Limb (tissue), 2 donors: ENCODE measurements around the gene PPP1R7.

ENCODE experiments used
- DNase-seq, 2 donors: peaks; one replicate each; pipeline ENCODE4 v3.0.0-alpha.2; 2016; ENCODE audit errors: extremely low spot score in 2 of 2

The PPP1R7 gene

DNA sequence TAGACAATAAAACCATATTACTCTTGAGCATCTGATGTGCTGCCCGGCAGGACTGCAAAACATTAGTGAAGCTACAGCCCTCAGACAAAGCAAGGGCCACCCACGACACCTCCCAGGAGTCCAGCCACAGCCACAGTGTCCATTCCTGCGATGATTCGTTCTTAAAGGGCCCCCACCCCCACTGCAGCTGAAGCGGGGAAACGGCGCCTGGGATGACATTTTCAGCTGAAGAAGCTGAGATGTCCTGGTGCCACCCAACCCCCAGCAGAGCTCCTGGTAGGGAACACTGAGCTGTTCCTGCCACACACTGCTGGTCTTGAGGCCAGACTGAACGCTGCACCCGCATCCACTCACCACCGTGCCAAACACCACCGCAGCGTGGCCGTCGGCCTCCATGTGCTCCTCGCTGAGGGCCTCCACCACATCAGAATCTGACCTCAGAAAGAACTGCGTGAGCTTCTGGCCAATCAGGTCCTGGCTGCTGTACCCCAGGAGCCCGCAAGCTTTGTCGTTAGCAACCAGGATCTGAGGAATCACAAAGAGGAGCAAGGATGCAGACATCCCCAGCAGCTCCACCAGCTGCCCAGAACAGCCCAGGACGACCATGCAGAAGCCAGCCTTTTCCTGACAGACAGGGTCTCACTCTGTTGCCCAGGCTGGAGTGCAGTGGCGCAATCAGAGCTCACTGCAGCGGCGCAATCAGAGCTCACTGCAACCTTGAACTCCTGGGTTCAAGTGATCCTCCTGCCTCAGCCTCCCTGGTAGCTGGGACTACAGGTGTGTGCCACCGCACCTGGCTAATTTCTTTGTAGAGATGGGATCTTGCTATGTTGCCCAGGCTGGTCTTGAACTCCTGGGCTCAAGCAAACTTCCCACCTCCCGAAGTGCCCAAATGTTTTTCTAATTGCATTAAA is 10.5 kb upstream of the PPP1R7 start:
- DNase-seq = no peak

DNA sequence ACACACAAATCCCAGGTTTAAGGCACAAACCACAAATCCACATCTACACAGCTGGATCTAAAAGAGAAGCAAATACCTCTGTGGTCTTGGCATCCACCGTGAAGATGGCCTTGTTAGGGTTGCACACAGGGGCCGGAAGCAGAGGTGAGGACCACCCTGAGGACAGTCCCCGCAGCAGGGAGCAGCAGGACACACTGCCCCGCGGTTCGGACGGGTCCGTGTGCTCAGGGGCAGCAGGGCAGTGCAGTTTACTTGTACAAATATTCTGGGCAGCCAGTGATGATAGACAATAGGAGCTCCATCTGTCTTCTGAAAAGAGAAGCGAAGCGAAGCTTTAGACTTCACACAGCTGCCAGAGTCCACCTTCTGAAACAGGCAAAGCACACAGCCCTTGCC is 9.8 kb upstream of the PPP1R7 start:
- no peak for DNase-seq

DNA sequence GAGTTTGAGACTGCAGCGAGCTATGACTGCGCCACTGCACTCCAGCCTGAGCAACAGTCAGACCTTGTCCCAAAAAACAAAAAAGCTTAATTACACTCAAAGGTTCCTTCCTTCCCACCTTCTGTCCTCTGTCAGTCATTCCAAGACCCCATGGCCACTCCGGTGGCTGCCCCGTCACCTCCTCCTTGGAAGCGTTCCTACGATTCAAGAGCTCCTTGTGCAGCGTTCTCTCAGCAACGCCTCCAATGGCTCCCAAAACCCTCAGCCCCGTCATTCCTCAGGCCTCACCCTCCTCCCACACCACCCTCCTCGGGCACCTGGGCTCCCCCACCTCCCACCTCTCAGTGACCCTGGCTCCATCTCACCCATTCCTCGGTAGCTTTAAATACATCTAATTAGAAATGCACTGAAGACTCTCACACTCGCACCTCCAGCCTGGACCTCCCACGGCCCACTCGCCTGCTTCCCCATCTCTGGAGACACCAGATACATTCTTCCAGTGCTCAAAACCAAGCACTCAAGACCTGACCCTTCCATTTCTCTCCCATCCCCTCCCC is 9.0 kb upstream of the PPP1R7 start:
- no peak for DNase-seq

DNA sequence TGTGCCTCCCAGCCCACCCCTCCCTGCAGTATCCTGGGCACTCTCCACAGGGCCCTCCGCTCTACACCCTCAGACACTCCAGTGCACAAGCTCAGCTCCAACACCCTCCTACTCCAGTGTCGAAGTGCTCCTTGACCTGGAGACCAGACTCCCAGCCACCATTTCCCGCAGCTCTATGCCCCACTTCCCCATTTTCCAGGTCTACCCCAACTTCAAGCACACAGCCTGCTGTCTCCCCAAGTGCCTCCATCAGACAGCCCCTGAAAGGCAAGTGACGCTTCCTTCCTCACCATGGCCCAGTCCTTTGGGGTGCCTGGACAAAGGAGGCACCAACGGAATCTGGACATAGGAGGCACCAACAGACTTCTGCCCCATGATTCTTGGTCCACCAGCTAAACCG is 8.2 kb upstream of the PPP1R7 start:
- no peak for DNase-seq

DNA sequence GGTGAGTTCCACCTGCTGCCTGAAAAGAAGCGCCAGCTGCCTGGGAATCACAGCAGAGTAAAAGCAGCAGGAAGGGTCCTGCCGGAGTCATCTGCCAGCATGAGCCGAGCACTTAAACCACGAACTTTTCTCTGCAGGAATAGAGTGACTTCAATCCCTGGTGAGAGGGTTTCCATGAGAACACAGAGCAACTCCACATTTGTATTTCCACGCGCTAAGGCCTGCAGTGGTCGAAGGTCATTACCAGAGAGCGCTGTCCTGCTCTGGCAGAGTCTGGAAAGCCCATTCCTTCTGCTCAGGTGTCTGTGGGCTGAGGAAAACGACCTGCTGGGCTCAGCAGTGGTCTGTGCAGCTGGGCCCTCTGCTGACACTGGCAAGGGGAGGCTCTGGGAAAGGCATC is 7.7 kb upstream of the PPP1R7 start:
- DNase-seq = no peak

DNA sequence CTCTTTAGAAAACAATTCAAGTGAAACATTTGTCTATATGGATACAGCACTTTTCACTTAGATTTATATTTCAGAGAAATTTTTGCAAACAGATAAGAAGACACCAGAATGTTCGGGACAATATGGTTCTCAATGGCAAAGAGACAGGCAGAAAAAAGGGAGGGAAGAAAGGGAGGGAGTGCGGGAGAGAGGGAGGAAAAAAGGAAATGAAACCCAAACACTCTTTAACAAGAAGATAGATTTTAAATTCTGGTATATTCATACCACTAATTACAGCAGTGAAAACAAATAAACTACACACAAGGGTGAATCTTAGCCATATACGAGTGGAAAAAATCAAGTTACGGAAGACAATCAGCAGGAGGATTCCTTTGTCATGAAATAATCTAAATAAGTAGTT is 4.0 kb upstream of the PPP1R7 start:
- no peak for DNase-seq

DNA sequence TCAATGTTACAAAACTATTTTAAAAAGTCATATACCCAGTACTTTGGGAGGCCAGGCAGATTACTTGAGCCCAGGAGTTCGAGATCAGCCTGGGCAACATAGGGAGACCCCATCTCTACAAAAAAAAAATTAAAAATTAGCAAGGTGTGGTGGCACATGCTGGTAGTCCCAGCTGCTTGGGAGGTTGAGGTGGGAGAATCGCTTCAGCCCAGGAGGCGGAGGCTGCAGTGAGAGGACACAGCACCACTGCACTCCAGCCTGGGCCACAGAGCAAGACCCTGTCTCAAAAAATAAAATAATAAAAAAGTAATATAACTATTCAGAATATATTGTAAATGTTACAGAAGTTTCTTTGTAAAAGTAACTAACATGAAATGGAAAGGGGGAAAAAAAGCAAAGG is 2.9 kb upstream of the PPP1R7 start:
- no peak for DNase-seq

DNA sequence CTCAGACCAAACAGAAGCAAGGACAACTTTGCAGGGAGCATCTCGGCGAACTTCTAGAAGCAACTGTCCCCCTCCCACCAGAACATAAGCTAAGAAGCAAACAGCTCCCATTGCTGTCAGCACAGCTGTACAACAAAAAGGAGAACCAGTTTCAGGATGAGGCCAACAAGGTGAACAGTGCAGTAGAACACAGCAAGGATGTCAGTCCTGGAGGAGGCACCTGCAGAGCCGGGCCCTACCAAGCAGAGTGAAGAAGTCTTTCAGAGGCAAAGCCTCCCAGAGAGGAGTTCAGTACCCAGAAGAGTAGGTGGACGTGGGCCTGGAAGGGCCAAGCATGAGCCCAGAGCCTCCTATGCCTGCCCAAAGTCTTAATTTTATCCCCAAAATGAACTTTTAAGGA is 2.0 kb upstream of the PPP1R7 start:
- DNase-seq = no peak

DNA sequence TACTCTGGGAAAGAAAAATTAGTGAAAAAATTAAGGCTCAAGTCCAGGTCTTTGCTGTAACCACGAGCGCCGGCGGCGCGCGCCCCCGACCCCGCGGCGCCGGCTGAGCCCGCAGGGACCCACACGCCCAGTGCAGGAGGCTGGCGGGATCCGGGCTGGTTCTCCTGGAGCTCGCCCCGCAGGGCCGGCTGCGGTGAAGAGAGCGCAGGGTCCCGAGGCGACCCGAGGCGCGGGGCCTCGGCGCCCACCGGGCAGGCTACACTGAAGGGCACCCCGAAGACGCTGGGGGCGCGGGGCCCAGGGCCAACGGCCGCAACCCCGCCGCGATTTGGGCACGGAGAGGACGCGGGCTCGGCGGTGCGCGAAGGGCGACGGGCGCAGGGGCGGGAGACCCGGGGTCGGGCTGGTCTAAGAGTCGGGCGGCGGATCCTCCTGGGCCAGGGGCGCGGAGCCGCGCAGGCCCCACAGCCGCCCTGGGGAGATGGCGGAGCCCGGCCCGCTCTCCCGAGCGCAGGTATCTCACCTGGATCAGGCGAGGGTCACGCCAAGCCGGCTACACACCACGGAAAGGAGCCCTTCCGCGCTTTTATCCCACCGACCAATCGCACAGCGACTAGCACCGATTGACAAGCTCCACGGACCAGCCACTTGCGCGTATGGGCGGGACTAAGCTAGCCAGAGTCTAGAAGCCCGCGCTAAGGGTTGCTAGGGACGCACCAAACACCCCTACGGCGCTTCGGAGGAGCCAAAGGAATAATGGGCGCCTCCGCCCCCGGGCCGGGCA is 1.2 kb upstream of the PPP1R7 start, which contains the start of gene PASK:
PASK (minus strand) TSS at position 582 of the 784 bp plus-strand sequence. CDS start 6,440 bp downstream, outside the sequence.
- peak; percentile 91 to 94 for DNase-seq

DNA sequence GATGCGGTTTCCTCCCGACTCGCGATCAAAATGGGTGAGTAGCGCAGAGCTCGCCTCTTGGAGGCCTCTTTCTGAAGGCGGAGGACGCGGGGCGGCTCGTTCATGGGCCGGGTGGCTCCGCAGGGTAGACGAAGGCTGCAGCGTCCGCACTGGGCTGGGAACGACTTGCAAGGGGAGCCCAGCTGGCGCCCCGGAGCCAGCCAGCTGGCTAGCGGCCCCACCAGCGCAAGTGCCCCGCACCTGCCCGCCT is 667 bp upstream of the PPP1R7 start:
- DNase-seq = no peak

DNA sequence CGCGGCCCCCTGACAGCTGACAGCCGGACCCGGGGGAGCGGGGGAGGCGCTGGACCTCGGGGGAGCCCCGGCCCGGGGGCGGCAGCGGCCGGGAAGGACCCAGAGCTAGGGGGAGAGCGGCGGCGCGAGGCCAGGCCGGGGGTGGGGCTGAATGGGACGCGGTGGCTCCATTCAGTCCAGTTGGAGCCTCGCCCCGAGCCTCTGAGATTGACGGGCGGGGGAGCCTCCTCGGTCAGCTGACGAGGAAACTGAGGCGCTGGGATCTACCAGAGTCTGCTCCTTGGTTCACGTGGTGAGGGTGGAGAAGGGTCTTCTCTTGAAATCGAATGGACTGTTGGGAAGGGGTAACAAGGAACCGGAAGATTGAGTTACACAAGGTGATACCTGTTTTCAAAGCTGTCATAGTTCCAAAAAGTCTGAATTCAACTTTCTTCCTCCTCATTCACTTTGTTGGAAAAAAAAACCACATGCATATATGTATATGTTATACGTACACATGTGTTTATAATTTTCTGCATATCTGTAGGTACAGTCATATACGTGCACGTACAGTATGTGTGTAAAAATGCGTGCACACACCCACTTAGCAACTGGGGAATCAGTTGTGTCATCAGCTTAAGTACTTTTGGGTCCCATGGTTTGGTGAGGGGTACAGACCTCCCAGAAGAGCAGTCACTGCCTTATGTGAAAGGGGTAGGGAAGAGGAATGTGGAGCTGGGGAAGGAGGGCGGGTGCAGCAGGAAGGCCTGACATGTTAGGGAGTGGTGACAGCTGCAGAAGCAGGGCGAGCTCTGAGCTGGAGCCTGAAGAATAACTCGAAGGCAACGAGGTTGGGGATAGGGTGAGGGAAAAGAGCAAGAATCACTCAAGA is 628 bp downstream of the PPP1R7 start:
- no peak for DNase-seq

DNA sequence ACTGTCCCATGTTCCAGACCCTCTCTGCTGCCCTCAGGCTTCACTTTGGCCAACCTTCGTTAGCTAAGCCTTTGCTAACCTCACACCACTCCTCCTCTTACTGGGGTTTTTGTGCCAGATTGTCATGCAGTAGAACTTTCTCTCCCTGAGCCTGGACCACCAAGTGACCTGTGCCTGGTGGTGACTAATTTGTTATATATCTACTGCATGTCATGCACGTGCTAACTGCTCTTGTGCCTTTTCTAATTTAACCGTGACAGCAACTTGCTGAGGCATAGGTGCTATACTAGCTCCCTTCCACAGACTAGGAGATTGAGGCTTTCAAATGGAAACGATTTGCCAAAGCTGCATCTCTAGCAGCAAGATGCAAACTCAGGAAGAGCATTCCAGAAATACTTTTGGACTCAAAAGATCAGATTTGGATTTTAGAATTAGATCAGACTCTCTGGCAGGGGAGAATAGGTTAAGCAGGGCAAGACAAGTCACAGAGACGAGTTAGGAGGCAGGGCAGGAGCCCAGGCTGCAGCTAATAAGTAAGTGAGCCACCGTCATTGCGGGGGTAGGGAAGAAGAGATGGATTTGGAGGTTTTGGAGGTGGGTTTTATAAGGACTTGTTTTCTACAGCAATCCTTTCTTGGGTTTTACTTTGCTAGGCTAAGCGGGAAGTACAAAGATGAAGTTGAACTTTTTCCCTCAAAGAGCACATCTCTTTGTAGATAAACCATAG is 1.8 kb downstream of the PPP1R7 start:
- DNase-seq = no peak

DNA sequence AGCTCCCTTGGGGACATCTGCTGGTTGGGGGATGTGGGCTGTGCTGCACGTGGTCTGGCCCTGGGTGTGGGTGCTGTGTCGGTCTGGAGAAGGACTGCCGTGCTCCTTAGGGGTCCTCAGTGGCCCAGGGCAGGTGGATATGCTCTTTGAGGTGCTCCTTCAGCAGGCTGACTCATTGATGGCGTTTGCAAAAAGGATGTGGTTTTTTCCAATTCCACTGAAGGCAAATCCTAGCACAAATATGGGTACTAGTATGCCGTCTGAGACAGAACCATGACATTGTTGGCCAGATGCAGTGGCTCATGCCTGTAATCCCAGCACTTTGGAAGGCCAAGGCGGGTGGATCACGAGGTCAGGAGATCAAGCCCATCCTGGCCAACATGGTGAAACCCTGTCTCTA is 3.3 kb downstream of the PPP1R7 start:
- no peak for DNase-seq

DNA sequence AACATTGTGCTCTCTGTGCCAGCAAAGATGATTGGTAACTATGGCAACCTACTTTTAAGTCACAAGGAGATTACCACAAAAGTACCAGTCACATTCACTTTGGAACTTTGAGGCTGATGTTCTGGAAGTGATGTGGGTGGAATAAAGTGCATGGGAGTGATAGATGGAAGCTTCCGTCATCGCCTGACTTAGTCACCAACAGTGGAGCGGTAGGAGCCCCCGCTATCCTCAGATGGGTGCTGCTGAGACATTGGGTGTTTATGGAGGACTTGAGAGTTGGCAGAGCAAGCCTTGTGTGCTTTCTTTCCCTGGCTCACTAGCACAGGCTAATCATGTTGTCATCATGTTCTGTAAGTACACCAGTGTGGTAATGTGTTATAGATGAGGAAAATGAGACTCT is 4.6 kb downstream of the PPP1R7 start:
- DNase-seq = no peak

DNA sequence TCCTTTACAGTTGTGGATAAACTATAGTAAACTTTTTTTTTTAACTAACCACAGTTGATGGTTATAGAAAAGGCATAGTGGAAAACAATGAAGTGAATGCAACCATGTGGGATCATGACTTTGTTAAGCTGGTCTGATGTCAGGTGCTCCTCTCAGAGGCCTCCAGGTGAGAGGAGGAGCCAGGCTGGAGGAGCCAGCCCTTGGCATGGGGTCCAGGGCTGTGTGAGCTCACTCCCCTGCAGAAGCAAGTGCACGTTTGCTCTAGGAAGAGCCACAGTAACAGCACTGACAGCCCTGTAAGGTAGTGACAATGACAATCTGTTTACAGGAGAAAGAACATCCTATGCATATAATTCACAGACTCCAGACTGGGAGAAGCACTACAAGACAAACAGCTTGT is 5.7 kb downstream of the PPP1R7 start:
- DNase-seq = no peak

DNA sequence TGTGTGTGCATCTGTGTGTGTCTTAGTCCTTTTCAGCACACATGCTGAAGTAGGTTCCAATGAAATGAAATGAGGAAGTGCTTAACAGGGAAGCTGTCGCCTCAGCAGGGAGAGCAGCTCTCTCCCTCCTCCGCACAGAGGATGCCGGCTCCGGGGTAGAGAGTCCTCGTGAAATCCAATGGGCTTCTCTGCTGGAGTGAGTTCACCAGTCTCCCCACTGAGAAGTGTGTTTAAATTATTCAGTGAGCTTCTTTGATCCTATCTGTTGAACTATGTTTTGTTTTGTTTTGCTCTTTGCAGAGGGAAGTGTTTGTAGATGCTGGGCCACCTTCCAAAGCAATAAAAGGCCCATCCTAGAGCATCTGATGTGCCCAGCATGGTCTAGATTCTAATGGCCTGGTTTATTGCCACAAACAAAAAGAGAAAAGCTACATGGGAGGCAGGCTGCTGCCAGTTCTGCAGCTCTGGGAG is 6.7 kb downstream of the PPP1R7 start:
- no peak for DNase-seq

DNA sequence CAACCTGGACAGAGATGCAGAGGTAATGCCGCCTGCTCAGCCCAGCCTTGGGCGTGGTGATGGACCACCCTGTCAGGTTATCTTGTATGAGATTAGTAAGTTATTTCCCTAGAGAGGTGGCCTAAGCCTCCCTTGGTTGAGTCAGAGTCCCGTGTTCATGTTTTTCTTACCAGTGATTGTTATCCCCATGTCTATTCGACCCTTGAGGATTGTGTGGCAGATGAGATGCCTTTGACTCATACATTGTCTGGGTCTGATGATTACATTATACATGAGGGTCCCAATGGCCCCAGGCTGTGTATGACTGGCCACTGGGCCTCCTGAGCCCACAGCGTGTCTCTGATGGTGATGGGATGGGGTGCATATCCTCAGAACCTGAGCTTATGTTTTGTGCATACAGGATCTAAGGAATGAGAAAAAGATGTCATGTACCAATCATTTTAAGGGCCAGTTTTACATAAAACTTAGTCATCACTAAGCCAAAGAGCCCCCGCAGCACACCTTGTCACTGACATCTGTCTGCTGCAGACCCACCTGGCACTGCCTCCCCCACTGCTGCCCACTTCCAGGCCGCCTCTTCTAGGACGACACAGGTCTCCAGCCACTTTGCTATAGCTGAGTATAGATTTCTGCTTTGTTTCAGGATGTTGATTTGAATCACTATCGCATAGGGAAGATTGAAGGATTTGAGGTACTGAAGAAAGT is 7.7 kb downstream of the PPP1R7 start:
- no peak for DNase-seq

DNA sequence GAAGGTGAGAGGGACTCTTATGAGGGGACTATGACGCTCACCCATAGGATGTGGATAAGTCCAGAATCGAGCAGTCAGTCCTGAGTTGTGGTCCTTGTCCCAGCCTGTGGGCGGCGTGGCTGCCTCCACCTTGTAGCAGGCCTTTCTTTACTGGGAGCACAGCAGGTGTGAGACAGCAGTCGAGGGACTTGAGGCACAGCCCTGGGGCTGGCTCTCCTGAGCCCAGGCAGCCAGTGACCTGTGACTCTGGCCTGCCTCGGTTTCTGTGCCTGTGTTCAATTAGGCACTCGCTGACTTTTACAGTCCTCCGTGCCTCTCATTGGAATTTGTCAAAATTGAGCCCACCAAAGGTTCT is 8.3 kb downstream of the PPP1R7 start:
- no peak for DNase-seq

DNA sequence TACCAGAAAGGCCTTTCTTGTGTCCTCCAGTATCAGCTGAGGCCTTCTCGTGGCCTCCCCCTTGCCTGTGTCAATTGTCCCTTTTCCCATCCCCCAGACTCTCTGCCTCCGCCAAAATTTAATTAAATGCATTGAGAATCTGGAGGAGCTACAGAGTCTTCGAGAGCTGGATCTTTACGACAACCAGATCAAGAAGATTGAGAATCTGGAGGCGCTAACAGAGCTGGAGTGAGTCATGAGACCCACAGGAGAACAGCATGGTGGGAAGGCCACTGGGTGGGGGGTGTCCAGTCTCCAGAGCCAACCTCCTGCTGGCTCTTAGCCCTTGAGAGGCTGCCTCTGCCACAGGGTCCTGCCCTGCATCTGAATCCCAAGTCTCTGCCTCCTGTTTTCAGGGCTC is 8.8 kb downstream of the PPP1R7 start:
- no peak for DNase-seq

DNA sequence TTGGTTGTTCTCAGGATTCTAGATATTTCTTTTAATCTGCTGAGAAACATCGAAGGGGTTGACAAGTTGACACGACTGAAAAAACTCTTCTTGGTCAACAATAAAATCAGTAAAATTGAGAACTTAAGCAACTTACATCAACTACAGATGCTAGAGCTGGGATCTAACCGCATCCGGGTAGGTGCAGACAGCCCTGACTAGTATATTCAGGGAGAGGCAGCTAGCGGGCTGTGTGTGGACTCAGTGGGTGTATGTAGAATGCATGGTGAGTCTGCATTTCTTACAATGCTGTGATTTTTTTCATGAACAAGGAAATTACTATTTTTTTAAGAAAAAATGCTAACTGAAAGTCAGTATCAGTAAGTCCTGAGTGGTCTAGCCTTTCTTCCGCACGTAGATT is 10.1 kb downstream of the PPP1R7 start:
- DNase-seq = no peak
